LNCAP (cell line): ENCODE results near the gene KIAA1217.

Experiments used
- TF ChIP-seq, protein P1 (sequence below): fragments of 450-650 bp; IDR thresholded peaks from 2 replicates; pipeline ENCODE4 v1.5.1; 2017; ENCODE audit warnings: mild to moderate bottlenecking

Gene KIAA1217

DNA sequence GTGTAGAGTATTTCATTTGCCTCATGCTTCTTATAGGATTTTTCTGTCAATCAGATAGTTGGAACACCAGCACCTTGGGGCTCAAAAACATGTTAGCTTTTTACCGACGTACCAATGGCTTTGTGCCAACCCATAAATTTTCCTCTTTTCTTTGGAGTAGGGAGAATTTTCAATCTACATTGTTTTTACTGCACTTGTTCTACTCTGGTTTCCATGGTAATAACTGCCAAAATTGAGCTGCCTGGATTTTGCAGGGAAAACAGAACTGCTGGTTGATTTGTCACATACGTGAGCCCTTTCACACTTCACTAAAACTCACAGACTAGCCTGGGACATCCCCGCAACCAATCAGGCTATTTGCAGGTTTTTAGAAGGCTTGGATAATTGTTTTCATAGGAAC, 325.0 kb downstream of the KIAA1217 start:
- TF ChIP-seq, protein P1, sequence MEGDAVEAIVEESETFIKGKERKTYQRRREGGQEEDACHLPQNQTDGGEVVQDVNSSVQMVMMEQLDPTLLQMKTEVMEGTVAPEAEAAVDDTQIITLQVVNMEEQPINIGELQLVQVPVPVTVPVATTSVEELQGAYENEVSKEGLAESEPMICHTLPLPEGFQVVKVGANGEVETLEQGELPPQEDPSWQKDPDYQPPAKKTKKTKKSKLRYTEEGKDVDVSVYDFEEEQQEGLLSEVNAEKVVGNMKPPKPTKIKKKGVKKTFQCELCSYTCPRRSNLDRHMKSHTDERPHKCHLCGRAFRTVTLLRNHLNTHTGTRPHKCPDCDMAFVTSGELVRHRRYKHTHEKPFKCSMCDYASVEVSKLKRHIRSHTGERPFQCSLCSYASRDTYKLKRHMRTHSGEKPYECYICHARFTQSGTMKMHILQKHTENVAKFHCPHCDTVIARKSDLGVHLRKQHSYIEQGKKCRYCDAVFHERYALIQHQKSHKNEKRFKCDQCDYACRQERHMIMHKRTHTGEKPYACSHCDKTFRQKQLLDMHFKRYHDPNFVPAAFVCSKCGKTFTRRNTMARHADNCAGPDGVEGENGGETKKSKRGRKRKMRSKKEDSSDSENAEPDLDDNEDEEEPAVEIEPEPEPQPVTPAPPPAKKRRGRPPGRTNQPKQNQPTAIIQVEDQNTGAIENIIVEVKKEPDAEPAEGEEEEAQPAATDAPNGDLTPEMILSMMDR = no peak

DNA sequence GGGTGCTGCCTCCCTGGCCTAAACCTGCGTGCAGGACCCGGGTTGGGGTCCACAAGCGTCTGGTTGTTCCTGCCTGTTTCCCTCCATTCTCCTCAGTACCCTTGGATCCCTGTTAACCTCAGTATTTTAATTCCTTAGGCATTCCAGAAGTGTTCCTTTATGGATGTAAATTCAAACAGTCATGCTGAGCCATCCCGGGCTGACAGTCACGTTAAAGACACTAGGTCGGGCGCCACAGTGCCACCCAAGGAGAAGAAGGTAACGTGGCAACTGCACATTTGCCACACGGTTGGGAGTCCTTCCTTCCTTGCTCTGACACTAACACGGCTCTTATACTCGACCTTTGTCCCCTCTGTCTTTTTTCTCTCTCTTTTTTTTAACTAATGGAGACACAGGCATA, 327.7 kb downstream of the KIAA1217 start:
- TF ChIP-seq, protein P1 = no peak

DNA sequence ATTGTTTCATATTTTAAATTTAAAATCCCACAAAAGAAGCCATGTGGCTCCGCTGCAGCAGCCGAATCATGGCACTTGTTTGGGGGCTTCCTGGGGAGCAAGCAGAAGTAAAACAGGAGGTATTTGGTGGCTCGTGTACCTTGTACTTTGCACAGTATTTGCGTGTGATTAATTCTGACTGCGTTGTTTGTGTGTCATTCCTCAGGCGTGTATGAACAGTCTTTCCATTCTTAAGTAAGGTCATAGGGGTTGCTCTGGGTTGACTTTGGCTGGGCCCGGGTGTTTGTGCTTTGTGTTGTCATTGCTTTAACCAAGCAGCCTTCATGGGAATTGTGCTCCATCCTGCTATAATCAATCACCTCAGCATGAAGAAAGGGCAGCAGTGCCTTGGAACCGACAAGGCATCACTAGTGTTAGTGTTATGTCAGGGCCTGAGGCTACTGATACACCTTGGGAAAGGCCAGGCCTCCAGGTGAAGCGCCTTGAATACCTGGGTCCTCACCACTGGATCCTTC, 332.4 kb downstream of the KIAA1217 start:
- TF ChIP-seq, protein P1 = no peak

DNA sequence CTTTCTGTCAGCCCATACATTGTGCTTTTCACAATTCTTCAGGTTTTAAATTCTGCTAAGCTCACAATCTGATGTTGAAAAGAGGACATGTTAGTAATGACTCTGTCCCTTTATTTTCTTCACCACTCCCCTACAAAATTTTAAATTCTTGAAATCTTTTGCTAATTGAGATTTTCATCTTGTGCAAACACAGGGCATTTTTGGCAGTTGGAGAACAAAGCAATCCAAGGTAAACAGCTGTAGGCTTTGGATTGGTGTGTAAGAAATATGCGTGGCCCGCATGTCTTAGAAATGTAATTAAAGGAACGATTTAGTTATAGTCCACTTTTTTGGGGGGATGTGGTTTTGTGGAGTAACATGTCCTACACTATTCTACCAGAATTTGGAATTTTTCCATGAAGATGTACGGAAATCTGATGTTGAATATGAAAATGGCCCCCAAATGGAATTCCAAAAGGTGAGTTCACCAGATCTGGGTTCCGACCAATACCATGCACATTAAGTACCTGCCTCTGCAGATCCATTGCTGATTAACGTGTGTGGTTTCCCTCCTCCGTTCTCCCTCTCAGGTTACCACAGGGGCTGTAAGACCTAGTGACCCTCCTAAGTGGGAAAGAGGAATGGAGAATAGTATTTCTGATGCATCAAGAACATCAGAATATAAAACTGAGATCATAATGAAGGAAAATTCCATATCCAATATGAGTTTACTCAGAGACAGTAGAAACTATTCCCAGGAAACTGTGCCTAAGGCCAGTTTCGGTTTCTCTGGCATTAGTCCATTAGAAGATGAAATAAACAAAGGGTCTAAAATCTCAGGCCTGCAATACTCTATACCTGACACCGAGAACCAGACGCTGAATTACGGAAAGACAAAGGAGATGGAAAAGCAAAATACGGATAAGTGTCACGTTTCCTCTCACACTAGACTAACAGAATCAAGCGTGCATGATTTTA, 333.7 kb downstream of the KIAA1217 start:
- TF ChIP-seq, protein P1 = no peak

DNA sequence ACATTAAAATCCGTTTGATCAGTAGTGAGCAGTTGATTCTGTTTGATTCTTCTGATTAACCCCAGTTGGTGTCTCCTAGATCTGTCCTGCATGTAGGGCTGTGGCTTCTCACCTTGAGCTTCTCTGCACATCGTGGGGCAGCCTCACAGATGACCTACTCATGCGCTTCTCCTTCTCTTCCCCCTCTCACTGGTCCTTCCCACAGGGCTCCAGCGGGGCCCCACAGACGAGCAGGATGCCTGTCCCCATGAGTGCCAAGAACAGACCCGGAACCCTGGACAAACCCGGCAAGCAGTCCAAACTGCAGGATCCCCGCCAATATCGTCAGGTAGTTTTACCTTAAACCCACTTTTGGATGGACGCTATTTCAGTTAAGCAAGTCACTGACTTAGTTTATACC, 335.8 kb downstream of the KIAA1217 start:
- TF ChIP-seq, protein P1 = no peak

DNA sequence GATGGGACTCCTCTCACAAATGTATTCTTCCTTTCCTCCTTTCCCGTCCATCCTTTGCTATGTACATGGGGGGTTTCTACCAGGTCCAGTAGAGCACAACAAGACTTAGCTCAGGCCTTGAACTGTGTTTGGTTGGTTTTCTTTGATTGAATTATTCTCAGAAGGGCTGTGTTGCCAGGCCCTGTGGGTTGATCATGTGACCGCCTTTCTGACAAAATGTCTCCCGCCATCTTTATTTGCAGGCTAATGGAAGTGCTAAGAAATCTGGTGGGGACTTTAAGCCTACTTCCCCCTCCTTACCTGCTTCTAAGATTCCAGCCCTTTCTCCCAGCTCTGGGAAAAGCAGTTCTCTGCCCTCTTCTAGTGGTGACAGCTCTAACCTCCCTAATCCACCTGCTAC, 336.6 kb downstream of the KIAA1217 start:
- TF ChIP-seq, protein P1 = no peak

DNA sequence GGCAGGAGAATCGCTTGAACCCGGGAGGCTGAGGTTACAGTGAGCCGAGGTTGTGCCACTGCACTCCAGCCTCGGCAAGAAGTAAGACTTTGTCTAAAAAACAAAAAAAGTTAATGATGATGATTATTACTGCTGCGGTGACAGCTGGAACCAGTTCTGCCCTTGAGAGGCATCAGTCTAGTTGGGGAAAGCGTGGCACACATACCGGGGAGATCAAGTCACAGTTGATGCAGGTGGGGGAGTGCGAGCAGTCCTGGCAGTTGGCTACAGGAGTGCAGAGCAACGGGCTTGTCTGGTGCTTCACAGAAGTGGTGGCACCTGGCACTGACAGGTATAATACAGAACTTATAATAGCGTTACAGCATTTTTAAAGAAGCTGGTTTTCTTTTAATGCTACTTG, 341.7 kb downstream of the KIAA1217 start:
- TF ChIP-seq, protein P1 = no peak
